SK-N-SH treated with all-trans-retinoic acid at 6 μM for 48 hours (cell line): Measurements from ENCODE around the gene HMGB2.

Experiments
- BACH2 ChIP-seq: fragments of 250-450 bp; sonication (Bioruptor Pico); IDR thresholded peaks from 2 replicates; pipeline ENCODE4 v1.9.0; 2021; ENCODE audit warnings: mild to moderate bottlenecking, borderline replicate concordance
- ESRRG ChIP-seq: fragments of 250-450 bp; sonication (Bioruptor Pico); IDR thresholded peaks from 2 replicates; pipeline ENCODE4 v1.6.1; 2021; ENCODE audit warnings: mild to moderate bottlenecking
- GLIS3 ChIP-seq: fragments of 250-450 bp; sonication (Bioruptor Pico); IDR thresholded peaks from 2 replicates; pipeline ENCODE4 v1.5.0; 2020; ENCODE audit warnings: mild to moderate bottlenecking, moderate library complexity
- OSR1 ChIP-seq: fragments of 250-450 bp; sonication (Bioruptor Pico); IDR thresholded peaks from 2 replicates; pipeline ENCODE4 v1.8.0; 2022; ENCODE audit warnings: moderate library complexity, mild to moderate bottlenecking, inconsistent platforms
- PPARA ChIP-seq: fragments of 250-450 bp; sonication (Bioruptor Pico); IDR thresholded peaks from 2 replicates; pipeline ENCODE4 v1.5.0; 2020; ENCODE audit warnings: mild to moderate bottlenecking, borderline replicate concordance
- RARB ChIP-seq: fragments of 250-450 bp; sonication (Bioruptor Pico); IDR thresholded peaks from 2 replicates; pipeline ENCODE4 v1.8.0; 2021; ENCODE audit warnings: mild to moderate bottlenecking, moderate library complexity
- TOX ChIP-seq: fragments of 250-450 bp; sonication (Bioruptor Pico); IDR thresholded peaks from 2 replicates; pipeline ENCODE4 v1.8.0; 2021; ENCODE audit warnings: mild to moderate bottlenecking, moderate library complexity, borderline replicate concordance
- ZC3H10 ChIP-seq: fragments of 250-450 bp; sonication (Bioruptor Pico); IDR thresholded peaks from 2 replicates; pipeline ENCODE4 v1.5.1; 2021; ENCODE audit warnings: mild to moderate bottlenecking, moderate library complexity
- ZFP3 ChIP-seq: fragments of 250-450 bp; sonication (Bioruptor Pico); IDR thresholded peaks from 2 replicates; pipeline ENCODE4 v1.5.0; 2020; ENCODE audit warnings: mild to moderate bottlenecking, moderate library complexity
- ZFP30 ChIP-seq: fragments of 450-650 bp; formaldehyde crosslinking; IDR thresholded peaks from 2 replicates; pipeline ENCODE4 v1.5.0; 2022; ENCODE audit warnings: mild to moderate bottlenecking, moderate library complexity
- ZNF565 ChIP-seq: fragments of 450-650 bp; formaldehyde crosslinking; conservative IDR thresholded peaks from 2 replicates; pipeline ENCODE4 v1.5.0; 2020; ENCODE audit warnings: low read depth, mild to moderate bottlenecking, moderate library complexity
- TF ChIP-seq, protein P1 (sequence below): fragments of 250-450 bp; sonication (Bioruptor Pico); IDR thresholded peaks from 2 replicates; pipeline ENCODE4 v1.8.0; 2020; ENCODE audit warnings: mild to moderate bottlenecking, moderate library complexity, borderline replicate concordance

DNA sequence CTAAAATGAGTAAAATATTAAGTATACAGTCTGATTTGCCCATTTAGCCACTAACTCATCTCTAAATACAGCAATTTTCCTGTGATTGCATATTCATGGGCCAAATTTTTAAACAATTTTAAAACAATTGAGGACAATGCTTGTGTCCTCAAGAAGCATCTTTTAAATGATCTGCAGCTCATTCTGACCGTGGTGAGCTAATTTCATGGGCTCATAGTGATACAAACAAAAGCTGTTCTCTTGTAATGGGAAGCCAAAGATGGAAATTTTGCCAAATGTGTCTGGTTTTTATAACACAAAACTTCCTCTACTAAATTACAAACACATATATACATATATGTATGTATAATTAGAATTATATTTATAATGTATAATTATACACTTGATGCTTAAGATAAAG is 39.7 kb downstream of the HMGB2 start:
- no peak for TF ChIP-seq GLIS3 (CRISPR knock-in tag)
- TF ChIP-seq TOX (CRISPR knock-in tag), result no peak
- no peak for TF ChIP-seq ZFP30 (CRISPR knock-in tag)
- TF ChIP-seq PPARA (CRISPR knock-in tag), result no peak
- no peak for TF ChIP-seq ZFP3 (CRISPR knock-in tag)
- no peak for TF ChIP-seq ZC3H10 (CRISPR knock-in tag)
- no peak for TF ChIP-seq OSR1
- TF ChIP-seq, protein P1, sequence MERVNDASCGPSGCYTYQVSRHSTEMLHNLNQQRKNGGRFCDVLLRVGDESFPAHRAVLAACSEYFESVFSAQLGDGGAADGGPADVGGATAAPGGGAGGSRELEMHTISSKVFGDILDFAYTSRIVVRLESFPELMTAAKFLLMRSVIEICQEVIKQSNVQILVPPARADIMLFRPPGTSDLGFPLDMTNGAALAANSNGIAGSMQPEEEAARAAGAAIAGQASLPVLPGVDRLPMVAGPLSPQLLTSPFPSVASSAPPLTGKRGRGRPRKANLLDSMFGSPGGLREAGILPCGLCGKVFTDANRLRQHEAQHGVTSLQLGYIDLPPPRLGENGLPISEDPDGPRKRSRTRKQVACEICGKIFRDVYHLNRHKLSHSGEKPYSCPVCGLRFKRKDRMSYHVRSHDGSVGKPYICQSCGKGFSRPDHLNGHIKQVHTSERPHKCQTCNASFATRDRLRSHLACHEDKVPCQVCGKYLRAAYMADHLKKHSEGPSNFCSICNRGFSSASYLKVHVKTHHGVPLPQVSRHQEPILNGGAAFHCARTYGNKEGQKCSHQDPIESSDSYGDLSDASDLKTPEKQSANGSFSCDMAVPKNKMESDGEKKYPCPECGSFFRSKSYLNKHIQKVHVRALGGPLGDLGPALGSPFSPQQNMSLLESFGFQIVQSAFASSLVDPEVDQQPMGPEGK (CRISPR knock-in tag), result no peak
- no peak for TF ChIP-seq RARB (CRISPR knock-in tag)
- no peak for TF ChIP-seq ESRRG (CRISPR knock-in tag)
- no peak for TF ChIP-seq ZNF565 (CRISPR knock-in tag)
- no peak for TF ChIP-seq BACH2 (CRISPR knock-in tag)
